Liver (tissue), 9 donors: ENCODE measurements around the gene ETV3. TPM values are rescaled to one million over a fixed set of nuclear protein-coding genes. Genes with fewer than 3 reads are reported as not detected.

Source experiments
- DNase-seq: peaks from one replicate; pipeline ENCODE4 v3.0.0-alpha.2; 2017; ENCODE audit warnings: low spot score
- H3K27ac ChIP-seq, 2 donors: one replicate each; pipeline ENCODE4 v1.7.0; 2013; ENCODE audit warnings: inconsistent platforms in 2 of 2, low read length in 2 of 2, control low read depth in 1 of 2, low read depth in 1 of 2, mild to moderate bottlenecking in 1 of 2
- H3K27me3 ChIP-seq, 4 donors: one replicate each; pipeline versions ENCODE4 v1.6.1 to v1.7.0; 2013; ENCODE audit warnings: low read length in 3 of 4, inconsistent platforms in 1 of 4, mild to moderate bottlenecking in 1 of 4, moderate library complexity in 1 of 4; ENCODE audit not compliant: control insufficient read depth in 4 of 4, insufficient read depth in 4 of 4
- H3K36me3 ChIP-seq, 4 donors: one replicate each; pipeline versions ENCODE4 v1.6.1 to v1.7.0; 2013; ENCODE audit warnings: low read length in 3 of 4, mild to moderate bottlenecking in 3 of 4, low read depth in 1 of 4, moderate library complexity in 1 of 4; ENCODE audit not compliant: control insufficient read depth in 4 of 4, insufficient read depth in 3 of 4
- H3K4me1 ChIP-seq, 4 donors: one replicate each; pipeline versions ENCODE4 v1.6.1 to v1.7.0; 2013; ENCODE audit warnings: low read length in 3 of 4, mild to moderate bottlenecking in 3 of 4, moderate library complexity in 1 of 4; ENCODE audit not compliant: control insufficient read depth in 4 of 4, insufficient read depth in 4 of 4
- H3K4me3 ChIP-seq, 3 donors: one replicate each; pipeline versions ENCODE4 v1.6.1 to v1.7.0; 2013; ENCODE audit warnings: low read length in 3 of 3, control low read depth in 1 of 3, low read depth in 1 of 3, mild to moderate bottlenecking in 1 of 3
- H3K9ac ChIP-seq, 2 donors: one replicate each; pipeline ENCODE4 v1.7.0; 2013; ENCODE audit warnings: low read length in 2 of 2, mild to moderate bottlenecking in 2 of 2, moderate library complexity in 2 of 2, control low read depth in 1 of 2, low read depth in 1 of 2
- H3K9me3 ChIP-seq, 4 donors: one replicate each; pipeline versions ENCODE4 v1.6.1 to v1.7.0; 2013; ENCODE audit warnings: low read length in 3 of 4; ENCODE audit not compliant: control insufficient read depth in 4 of 4
- CTCF ChIP-seq: fragments of 150-350 bp; IDR thresholded peaks from 2 replicates; pipeline ENCODE4 v1.5.1; 2017; ENCODE audit warnings: improper control_type of control experiment, low read depth, low read length; ENCODE audit not compliant: missing input control
- EGR1 ChIP-seq, 2 donors: IDR thresholded peaks; 2 replicates each; pipeline ENCODE4 v1.6.1; 2016 to 2018; ENCODE audit warnings: antibody characterized with exemption in 2 of 2, low read depth in 2 of 2
- FOXA2 ChIP-seq: IDR thresholded peaks from 2 replicates; pipeline ENCODE4 v1.6.1; 2016; ENCODE audit warnings: antibody characterized with exemption
- HNF4G ChIP-seq: IDR thresholded peaks from 2 replicates; pipeline ENCODE4 v1.6.1; 2016; ENCODE audit warnings: antibody characterized with exemption
- JUND ChIP-seq, 2 donors: IDR thresholded peaks; 2 replicates each; pipeline ENCODE4 v1.6.1; 2016; ENCODE audit warnings: antibody characterized with exemption in 2 of 2
- MAX ChIP-seq: IDR thresholded peaks from 2 replicates; pipeline ENCODE4 v1.6.1; 2016; ENCODE audit warnings: antibody characterized with exemption
- NR2F2 ChIP-seq: IDR thresholded peaks from 2 replicates; pipeline ENCODE4 v1.6.1; 2016; ENCODE audit warnings: antibody characterized with exemption
- RAD21 ChIP-seq, 2 donors: IDR thresholded peaks; 2 replicates each; pipeline ENCODE4 v1.6.1; 2016; ENCODE audit warnings: antibody characterized with exemption in 2 of 2, mild to moderate bottlenecking in 2 of 2
- SP1 ChIP-seq: IDR thresholded peaks from 2 replicates; pipeline ENCODE4 v1.6.1; 2018; ENCODE audit warnings: antibody characterized with exemption, mild to moderate bottlenecking
- TAF1 ChIP-seq: conservative IDR thresholded peaks from 2 replicates; pipeline ENCODE4 v1.6.1; 2016; ENCODE audit warnings: antibody characterized with exemption, mild to moderate bottlenecking
- YY1 ChIP-seq: IDR thresholded peaks from 2 replicates; pipeline ENCODE4 v1.6.1; 2016; ENCODE audit warnings: antibody characterized with exemption, mild to moderate bottlenecking
- ZBTB33 ChIP-seq: IDR thresholded peaks from 2 replicates; pipeline ENCODE4 v1.6.1; 2016; ENCODE audit warnings: antibody characterized with exemption
- WGBS: extraction: QIAGEN DNeasy Blood & Tissue Kit; methylation state at CpG from one replicate; pipeline ENCODE4 v1.1.7; 2013; 5-methylcytosine and 5-hydroxymethylcytosine counted together
- polyA plus RNA-seq, 2 donors: library from polyadenylated mRNA; stranded (reverse) in 1 of 2; unstranded in 1 of 2; fragments of 200-250 nt in 1 of 2; fragments of >200 nt in 1 of 2; fragmentation: Nextera tagmentation in 1 of 2; extraction: Ambion mirVana in 1 of 2; gene quantifications; one replicate each; pipeline versions ENCODE4 v1.2.1 to v1.2.3, GENCODE V29; 2013 to 2015
- total RNA-seq, 2 donors: library from RNA; depleted of rRNA; stranded (reverse); fragments of >200 nt; gene quantifications; one replicate each; pipeline ENCODE4 v1.2.3, GENCODE V29; 2014
- TF ChIP-seq, protein P1 (sequence below): IDR thresholded peaks from 2 replicates; pipeline ENCODE4 v1.6.1; 2016; ENCODE audit warnings: antibody characterized with exemption
- TF ChIP-seq, protein P2 (sequence below): IDR thresholded peaks from 2 replicates; pipeline ENCODE4 v1.6.1; 2016; ENCODE audit warnings: antibody characterized with exemption, mild to moderate bottlenecking
- donor health status: healthy.
- donor health status: healthy.
- donor health status: healthy.
- donor health status: healthy.
- donor health status: healthy.

ETV3 gene
- total and polyA plus RNA-seq, 4 donors = 2.0 to 10.8 (median 5.3) TPM

- Histone ChIP-seq H3K36me3 (no peaks in the 10 kb centered on the region), H3K27ac (no peak overlapping the region), H3K4me1 (no peaks in the 10 kb centered on the region), H3K27me3 (no peaks in the 10 kb centered on the region), H3K9ac (no peak overlapping the region), H3K9me3 (no peaks in the 10 kb centered on the region), H3K4me3 (no peak overlapping the region)
- DNase-seq = no peak
- TF ChIP-seq, protein P1, sequence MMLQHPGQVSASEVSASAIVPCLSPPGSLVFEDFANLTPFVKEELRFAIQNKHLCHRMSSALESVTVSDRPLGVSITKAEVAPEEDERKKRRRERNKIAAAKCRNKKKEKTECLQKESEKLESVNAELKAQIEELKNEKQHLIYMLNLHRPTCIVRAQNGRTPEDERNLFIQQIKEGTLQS = no peak
- no peak for TF ChIP-seq NR2F2
- no peak for TF ChIP-seq RAD21 (IDR thresholded peaks at IDR 0.05)
- TF ChIP-seq, protein P2, sequence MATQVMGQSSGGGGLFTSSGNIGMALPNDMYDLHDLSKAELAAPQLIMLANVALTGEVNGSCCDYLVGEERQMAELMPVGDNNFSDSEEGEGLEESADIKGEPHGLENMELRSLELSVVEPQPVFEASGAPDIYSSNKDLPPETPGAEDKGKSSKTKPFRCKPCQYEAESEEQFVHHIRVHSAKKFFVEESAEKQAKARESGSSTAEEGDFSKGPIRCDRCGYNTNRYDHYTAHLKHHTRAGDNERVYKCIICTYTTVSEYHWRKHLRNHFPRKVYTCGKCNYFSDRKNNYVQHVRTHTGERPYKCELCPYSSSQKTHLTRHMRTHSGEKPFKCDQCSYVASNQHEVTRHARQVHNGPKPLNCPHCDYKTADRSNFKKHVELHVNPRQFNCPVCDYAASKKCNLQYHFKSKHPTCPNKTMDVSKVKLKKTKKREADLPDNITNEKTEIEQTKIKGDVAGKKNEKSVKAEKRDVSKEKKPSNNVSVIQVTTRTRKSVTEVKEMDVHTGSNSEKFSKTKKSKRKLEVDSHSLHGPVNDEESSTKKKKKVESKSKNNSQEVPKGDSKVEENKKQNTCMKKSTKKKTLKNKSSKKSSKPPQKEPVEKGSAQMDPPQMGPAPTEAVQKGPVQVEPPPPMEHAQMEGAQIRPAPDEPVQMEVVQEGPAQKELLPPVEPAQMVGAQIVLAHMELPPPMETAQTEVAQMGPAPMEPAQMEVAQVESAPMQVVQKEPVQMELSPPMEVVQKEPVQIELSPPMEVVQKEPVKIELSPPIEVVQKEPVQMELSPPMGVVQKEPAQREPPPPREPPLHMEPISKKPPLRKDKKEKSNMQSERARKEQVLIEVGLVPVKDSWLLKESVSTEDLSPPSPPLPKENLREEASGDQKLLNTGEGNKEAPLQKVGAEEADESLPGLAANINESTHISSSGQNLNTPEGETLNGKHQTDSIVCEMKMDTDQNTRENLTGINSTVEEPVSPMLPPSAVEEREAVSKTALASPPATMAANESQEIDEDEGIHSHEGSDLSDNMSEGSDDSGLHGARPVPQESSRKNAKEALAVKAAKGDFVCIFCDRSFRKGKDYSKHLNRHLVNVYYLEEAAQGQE = no peak
- 91% methylated on average over 6 of the region's 6 CpGs for WGBS
These were observed 41.3 kb downstream of the ETV3 start for GRCh38 chr1:157096881-157097280.

GRCh38 chr1:157095551-157095950 lies 42.6 kb downstream of the ETV3 start:
- no peak overlapping the region for H3K9ac ChIP-seq
- H3K4me1 ChIP-seq = no peaks in the 10 kb centered on the region
- no peak for DNase-seq
- H3K36me3 ChIP-seq = no peaks in the 10 kb centered on the region
- H3K27ac ChIP-seq = no peak overlapping the region
- TF ChIP-seq TAF1 = no peak
- TF ChIP-seq CTCF = no peak
- no peak for TF ChIP-seq YY1
- TF ChIP-seq SP1 = no peak
- no peak for TF ChIP-seq JUND (IDR thresholded peaks at IDR 0.05)
- TF ChIP-seq FOXA2 = no peak
- TF ChIP-seq ZBTB33 = no peak
- H3K4me3 ChIP-seq = no peak overlapping the region
- 94% methylated on average over 2 of the region's 2 CpGs for WGBS
- no peaks in the 10 kb centered on the region for H3K9me3 ChIP-seq
- H3K27me3 ChIP-seq = no peaks in the 10 kb centered on the region

GRCh38 chr1:157095091-157095490 lies 43.1 kb downstream of the ETV3 start:
- peaks cover 0 to 2% (median 0%) of the 10 kb centered on the region in 4 donors for H3K4me1 ChIP-seq
- no peaks in the 10 kb centered on the region for H3K36me3 ChIP-seq
- H3K27me3 ChIP-seq = no peaks in the 10 kb centered on the region
- no peaks in the 10 kb centered on the region for H3K9me3 ChIP-seq
- TF ChIP-seq ZBTB33 = no peak
- TF ChIP-seq EGR1 (IDR thresholded peaks at IDR 0.05; ENCODE audit: low read depth in 2 of 2) = no peak
- no peak for TF ChIP-seq MAX
- TF ChIP-seq RAD21 (IDR thresholded peaks at IDR 0.05) = no peak
- TF ChIP-seq, protein P1 = no peak
- no peak for TF ChIP-seq HNF4G
- no peak overlapping the region for H3K4me3 ChIP-seq
- DNase-seq = no peak
- H3K9ac ChIP-seq = no peak overlapping the region
- WGBS = 81% methylated on average over 4 of the region's 4 CpGs
- H3K27ac ChIP-seq = no peak overlapping the region
